Activated naive CD4-positive, alpha-beta T cell treated with anti-CD3 and anti-CD28 coated beads, Interleukin-2, amount 10 ng/mL, durations not matched to agents 7 days and 5 days (primary cell): ENCODE data around the gene EMSY.

ENCODE experiments used
- CTCF ChIA-PET: fragments of 350-600 bp; sonication (Branson Sonifier 250); formaldehyde crosslinking; loops from one replicate; lab custom pipeline; 2021; ENCODE audit warnings: antibody characterized with exemption; lab: Charles Lee
- DNase-seq: peaks from one replicate; pipeline ENCODE4 v3.0.0-alpha.2; 2020
- H3K27ac Mint-ChIP-seq: one replicate; pipeline ENCODE4 v1.8.0; 2021; ENCODE audit warnings: mild to moderate bottlenecking, moderate library complexity, mixed read lengths
- H3K27me3 Mint-ChIP-seq: one replicate; pipeline ENCODE4 v1.8.0; 2021; ENCODE audit warnings: mild to moderate bottlenecking, mixed read lengths
- H3K36me3 Mint-ChIP-seq: one replicate; pipeline ENCODE4 v1.8.0; 2021; ENCODE audit warnings: mixed read lengths
- H3K4me1 Mint-ChIP-seq: one replicate; pipeline ENCODE4 v1.8.0; 2021; ENCODE audit warnings: mixed read lengths
- H3K4me3 Mint-ChIP-seq: one replicate; pipeline ENCODE4 v1.8.0; 2021; ENCODE audit warnings: mild to moderate bottlenecking, moderate library complexity, mixed read lengths
- H3K9me3 Mint-ChIP-seq: one replicate; pipeline ENCODE4 v1.8.0; 2021; ENCODE audit warnings: mixed read lengths

Gene EMSY

DNA sequence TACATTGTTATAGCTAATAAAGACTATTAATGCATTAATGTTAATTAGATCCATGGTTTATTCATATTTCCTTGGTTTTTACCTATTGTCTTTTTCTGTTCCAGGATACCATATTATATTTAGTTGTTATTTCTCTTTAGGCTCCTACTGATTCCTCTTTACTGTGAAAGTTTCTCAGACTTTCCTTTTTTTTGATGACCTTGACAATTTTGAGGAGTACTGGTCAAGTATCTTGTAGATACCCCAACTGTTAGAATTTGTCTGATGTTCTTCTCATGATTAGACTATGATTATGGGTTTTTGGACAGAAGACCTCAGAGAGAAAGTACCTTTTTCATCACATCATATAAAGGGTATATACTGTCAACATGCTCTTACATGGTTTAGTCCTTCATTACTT is 26.6 kb downstream of the EMSY start:
- Mint-ChIP-seq H3K27ac (no peak overlapping the region), H3K36me3 (peaks cover 39% of the 10 kb centered on the region)
- CTCF ChIA-PET: no interaction called here

DNA sequence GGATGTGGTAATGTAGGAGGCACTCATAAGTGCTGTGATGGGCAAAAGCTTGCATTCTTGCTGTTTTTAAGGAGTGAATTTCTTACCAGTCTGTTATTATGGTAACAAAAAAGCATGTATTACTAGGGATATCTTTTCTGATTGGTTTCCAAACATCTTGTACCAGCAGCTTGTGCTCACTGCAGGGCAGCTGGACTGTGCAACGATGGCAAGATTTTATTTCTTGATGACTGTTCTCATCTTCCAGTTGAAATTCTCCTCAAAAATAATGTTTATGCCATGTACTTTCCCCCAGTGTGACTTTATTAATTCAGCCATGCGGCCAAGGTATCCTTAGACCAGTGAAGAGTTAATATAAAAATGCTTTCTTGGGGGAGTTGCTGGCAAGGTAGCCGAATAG is 35.4 kb downstream of the EMSY start:
- Mint-ChIP-seq H3K36me3 (peaks cover 55% of the 10 kb centered on the region), H3K9me3 (peaks cover 19% of the 10 kb centered on the region), H3K27me3 (no peaks in the 10 kb centered on the region), H3K27ac (no peak overlapping the region), H3K4me3 (no peak overlapping the region), H3K4me1 (peaks cover 19% of the 10 kb centered on the region)
- CTCF ChIA-PET: no interaction called here
- no peak for DNase-seq

More for the DNA sequence above, 26.6 kb downstream of the EMSY start:
- no peak for DNase-seq
- Mint-ChIP-seq H3K4me3 (no peak overlapping the region), H3K9me3 (no peaks in the 10 kb centered on the region), H3K4me1 (no peaks in the 10 kb centered on the region), H3K27me3 (no peaks in the 10 kb centered on the region)

DNA sequence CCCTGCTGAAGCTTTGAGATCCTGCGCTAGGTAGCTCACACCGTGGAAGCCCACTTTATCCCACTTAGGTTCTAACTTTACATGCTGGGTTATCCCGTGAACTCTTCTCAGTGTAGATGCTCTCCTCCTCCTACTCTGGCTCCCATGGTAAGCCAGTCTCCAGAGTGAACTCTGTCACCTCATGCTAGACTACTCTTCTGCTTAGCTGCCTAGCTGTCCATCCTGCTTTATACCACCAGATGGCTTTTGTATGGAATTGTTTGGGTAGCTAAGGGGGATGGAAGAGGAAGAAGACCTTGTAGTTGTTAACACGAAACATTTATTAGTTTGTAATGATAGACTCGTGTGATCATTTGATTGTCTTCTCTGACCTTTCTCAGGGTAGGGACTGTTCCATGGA is 46.8 kb downstream of the EMSY start:
- no peak for DNase-seq
- Mint-ChIP-seq H3K27ac (no peak overlapping the region), H3K9me3 (no peaks in the 10 kb centered on the region), H3K4me1 (no peaks in the 10 kb centered on the region), H3K27me3 (no peaks in the 10 kb centered on the region), H3K4me3 (no peak overlapping the region), H3K36me3 (peaks cover 7% of the 10 kb centered on the region)
- CTCF ChIA-PET: no interaction called here

DNA sequence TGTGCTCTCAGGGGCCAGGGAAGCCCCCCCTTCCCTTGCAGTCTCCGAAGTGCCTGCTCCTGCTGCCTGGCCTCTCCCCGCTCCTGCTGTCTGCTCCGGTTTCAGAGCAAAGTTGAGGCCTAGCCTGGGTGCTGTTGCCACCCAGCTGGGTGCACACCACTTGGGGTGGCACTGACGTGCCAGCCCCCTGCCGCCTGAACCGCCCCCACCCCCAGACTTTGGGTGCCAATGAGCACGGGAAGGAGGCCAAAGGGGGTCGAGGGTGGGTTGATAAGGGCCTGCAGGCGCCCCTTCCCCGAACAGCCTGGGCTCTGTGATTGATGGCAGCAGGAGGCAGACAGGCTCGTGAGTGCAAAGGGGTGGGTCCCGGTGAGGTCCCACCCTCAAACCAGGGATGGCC is 48.2 kb downstream of the EMSY start:
- no peak for DNase-seq
- Mint-ChIP-seq H3K27ac (no peak overlapping the region), H3K27me3 (no peaks in the 10 kb centered on the region), H3K36me3 (peaks cover 14% of the 10 kb centered on the region), H3K9me3 (no peaks in the 10 kb centered on the region), H3K4me1 (no peaks in the 10 kb centered on the region), H3K4me3 (no peak overlapping the region)
- CTCF ChIA-PET: no interaction called here

DNA sequence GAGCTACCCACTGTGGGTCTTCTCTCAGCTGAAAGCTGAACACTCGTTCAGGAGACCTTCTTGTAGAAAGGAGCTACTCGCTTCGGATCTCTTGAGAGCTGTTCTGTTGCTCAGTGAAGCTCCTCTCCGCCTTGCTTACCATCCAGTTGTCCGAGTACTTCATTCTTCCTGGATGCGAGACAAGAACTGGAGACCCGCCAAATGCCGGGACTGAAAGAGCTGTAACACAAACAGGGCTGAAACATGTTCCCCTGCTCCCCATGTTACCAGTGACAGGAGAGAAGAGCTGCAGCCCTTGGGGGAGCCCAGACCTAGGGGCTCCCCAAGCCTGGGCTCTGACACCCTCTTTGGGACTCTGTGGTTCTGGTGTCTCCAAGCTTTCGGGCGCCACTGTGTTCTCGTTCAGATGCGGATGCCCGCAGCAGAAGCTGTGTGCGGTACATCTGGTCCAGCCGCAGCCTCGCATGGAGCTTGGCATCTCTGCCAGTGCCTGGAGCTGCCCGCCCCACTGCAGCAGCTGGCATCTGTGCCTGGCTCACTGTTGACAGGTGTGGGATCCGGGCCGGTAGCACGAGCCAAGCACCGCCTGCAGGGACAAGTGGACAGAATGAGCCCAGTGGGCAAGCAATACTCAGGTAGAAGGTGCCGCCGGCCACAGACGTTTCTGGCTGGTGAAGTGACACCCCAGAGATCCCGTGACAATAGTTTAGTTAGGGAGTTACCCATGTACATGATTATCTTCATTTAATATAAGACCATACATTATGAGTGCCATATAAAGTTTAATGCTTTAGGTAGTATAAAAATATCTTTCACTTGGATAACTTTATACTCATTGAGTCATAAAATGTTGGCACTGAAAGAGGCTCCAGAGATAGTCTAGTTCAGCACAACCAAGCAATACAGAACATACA is 49.1 kb downstream of the EMSY start:
- Mint-ChIP-seq H3K9me3 (no peaks in the 10 kb centered on the region), H3K4me1 (no peaks in the 10 kb centered on the region), H3K27me3 (no peaks in the 10 kb centered on the region), H3K36me3 (peaks cover 18% of the 10 kb centered on the region), H3K27ac (no peak overlapping the region), H3K4me3 (no peak overlapping the region)
- CTCF ChIA-PET: no interaction called here
- no peak for DNase-seq

DNA sequence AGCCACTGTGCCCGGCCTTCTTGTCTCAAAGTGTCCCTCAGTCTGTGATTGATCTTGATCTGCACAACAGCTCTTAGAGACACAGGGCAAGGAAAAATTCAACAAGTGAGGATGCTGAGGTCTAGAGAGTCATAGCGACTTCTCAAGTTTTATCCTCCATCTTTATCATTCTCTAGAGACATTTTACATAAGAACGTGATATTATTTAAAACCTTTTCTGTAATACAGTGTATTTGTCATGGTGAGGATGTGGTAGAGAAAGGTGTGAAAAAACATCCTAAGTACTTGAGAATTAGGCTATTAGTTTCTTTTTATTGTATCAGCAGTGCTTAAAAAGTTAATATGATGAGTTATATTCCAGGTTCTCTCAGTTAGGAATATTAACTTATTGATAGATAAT is 50.2 kb downstream of the EMSY start:
- Mint-ChIP-seq H3K27ac (no peak overlapping the region), H3K9me3 (no peaks in the 10 kb centered on the region), H3K36me3 (peaks cover 22% of the 10 kb centered on the region), H3K4me3 (no peak overlapping the region), H3K4me1 (no peaks in the 10 kb centered on the region), H3K27me3 (no peaks in the 10 kb centered on the region)
- CTCF ChIA-PET: no interaction called here
- DNase-seq: no peak

DNA sequence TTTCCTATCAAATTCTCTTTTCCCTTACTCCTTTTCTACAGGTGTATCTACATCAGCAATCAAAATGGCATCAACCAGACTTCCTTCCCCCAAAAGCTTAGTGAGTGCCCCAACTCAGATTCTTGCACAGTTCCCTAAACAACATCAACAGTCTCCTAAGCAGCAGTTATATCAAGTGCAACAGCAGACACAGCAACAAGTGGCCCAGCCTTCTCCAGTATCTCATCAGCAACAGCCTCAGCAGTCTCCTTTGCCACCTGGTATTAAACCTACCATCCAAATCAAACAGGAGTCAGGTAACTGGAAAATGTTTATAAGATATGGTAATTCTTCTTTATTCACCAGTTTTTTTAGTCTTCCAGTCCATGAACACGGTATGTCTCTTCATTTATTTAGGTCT is 51.4 kb downstream of the EMSY start:
- H3K4me1 Mint-ChIP-seq: no peaks in the 10 kb centered on the region
- H3K36me3 Mint-ChIP-seq: peaks cover 31% of the 10 kb centered on the region
- no peak for DNase-seq
- H3K9me3 Mint-ChIP-seq: peaks cover 4% of the 10 kb centered on the region
- H3K27ac Mint-ChIP-seq: no peak overlapping the region
- CTCF ChIA-PET: no interaction called here
- no peak overlapping the region for H3K4me3 Mint-ChIP-seq
- H3K27me3 Mint-ChIP-seq: no peaks in the 10 kb centered on the region

DNA sequence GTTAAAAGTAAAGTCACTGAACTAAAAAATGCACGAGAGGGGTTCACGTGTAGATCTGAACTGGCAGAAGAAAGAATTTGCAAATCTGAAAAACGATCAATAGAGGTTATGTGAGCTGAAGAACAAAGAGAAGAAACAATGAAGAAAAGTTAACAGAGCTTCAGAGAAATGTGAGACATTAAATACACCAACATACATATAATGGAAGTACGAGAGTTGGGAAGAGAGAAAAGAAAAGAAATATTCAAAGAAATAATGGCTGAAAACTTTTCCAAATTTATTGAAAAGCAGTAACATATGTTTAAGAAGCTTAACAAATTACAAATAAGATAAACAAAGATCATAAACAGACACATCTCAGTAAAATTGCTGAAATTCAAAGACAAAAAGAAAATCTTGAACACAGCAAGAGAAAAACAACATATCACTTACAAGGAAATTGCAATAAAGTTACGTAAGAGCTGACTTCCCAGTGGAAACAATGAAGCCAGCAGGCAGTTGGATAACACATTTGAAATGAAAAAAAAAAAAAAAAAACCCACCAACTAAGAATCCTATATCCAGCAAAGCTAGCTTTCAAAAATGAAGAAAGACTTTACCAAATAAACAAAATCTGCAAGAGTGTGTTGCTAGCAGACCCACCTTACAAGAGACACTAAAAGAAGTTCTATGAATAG is 56.8 kb downstream of the EMSY start:
- Mint-ChIP-seq H3K9me3 (peaks cover 8% of the 10 kb centered on the region), H3K4me1 (no peaks in the 10 kb centered on the region), H3K4me3 (no peak overlapping the region), H3K27me3 (no peaks in the 10 kb centered on the region), H3K36me3 (peaks cover 47% of the 10 kb centered on the region), H3K27ac (no peak overlapping the region)
- no peak for DNase-seq
- CTCF ChIA-PET: no interaction called here

DNA sequence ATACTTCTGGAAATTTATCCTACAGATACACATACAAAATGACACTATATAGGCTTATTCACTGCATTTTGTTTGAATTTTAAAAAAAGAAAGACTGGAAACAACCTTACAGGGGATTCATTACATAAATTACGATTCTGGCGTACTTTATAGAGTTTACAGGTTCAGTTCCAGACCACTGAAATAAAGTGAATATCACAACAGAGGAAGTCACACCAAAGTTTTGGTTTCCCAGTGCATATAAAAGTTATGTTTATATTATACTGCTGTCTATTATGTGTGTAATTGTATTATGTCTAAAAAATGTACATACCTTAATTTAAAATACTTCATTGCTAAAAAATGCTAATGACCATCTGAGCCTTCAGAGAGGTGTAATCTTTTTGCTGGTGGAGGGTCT is 62.0 kb downstream of the EMSY start:
- no peak overlapping the region for H3K27ac Mint-ChIP-seq
- no peak overlapping the region for H3K4me3 Mint-ChIP-seq
- CTCF ChIA-PET: no interaction called here
- no peaks in the 10 kb centered on the region for H3K27me3 Mint-ChIP-seq
- no peaks in the 10 kb centered on the region for H3K9me3 Mint-ChIP-seq
- no peak for DNase-seq
- peaks cover 25% of the 10 kb centered on the region for H3K36me3 Mint-ChIP-seq
- no peaks in the 10 kb centered on the region for H3K4me1 Mint-ChIP-seq

DNA sequence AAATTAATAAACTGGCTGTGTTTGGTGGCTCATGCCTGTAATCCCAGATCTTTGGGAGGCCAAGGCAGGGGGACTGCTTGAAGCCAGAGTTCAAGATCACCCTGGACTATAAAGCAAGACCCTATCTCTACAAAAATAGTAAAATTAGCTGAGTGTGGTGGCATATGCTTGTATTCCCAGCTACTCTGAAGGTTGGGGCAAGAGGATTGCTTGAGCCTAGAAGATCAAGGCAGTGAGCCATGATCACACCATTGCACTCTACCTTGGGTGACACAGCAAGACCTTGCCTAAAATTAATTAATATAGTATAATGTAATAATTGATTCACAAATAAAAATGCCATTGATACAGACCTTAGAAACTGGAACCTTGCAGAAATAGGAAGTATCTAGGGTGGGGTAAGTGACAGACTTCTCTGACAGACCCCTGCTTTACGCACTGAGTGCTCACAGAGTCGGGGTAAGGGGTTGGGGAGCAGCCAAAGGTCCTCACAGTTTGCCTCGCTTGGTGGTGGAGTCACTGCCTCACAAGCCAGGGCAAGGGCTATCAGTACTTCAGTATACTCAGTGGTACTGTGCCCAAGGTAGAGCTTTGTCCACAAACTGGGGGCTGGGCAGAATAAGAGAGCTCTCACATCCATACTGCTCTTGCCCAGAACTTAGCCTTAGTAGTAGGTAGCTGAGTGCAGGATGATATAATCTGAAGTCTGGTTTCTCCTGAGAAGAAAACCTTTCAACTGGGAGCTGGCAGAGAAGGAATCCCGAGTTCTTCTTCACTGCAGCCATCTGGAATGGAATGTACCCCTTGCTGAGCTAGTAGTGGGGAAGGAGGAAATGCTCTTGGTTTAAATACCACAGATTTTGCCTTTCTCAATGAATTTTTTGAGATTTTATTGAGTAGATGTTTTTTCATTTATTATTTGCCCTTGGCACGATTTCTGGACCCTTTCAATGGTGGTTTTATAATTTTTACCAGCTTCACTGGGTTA is 65.5 kb downstream of the EMSY start:
- Mint-ChIP-seq H3K36me3 (peaks cover 12% of the 10 kb centered on the region), H3K4me3 (no peak overlapping the region), H3K27me3 (no peaks in the 10 kb centered on the region), H3K9me3 (no peaks in the 10 kb centered on the region), H3K27ac (no peak overlapping the region), H3K4me1 (no peaks in the 10 kb centered on the region)
- CTCF ChIA-PET: interaction anchor here (1.0 to 3.5 kb wide), 2 partner anchors 193 to 303 kb away, joined by 3 to 15 read pairs; partner anchors contain the start of gene WNT11
- DNase-seq: no peak

DNA sequence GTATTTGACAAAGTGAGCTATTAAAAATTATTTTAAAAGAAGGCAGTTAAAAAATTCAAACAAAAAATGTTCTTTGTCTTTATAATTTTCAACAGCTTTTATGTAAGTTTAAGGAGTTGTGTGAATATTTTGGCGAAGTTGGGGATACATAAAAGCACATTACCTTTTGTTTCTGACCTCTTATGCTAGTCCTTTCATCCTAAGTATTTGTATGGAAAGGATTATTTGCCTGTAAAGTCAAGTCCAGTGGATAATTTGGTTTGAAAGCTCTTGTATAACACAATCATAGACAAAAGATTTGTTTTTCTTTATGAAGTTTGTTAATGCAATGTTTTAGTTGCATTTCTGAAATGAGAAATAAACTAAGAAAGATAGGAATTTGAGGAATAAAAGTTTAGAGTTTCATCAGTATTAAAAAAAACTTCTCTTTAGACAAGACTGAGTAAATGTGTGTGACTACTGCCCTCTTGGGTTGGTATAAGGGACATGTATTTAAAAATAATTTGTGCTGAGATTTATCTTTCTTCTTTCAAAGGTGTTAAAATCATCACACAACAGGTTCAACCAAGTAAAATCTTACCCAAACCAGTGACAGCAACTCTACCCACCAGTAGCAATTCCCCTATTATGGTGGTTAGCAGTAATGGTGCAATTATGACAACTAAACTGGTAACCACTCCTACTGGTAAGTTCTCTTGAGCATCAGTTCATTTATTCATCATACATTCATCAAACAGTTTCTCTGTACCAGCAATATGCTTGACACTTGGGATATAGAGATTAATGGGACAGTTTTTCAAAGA is 68.2 kb downstream of the EMSY start:
- Mint-ChIP-seq H3K36me3 (peaks cover 9% of the 10 kb centered on the region), H3K27ac (no peak overlapping the region), H3K9me3 (no peaks in the 10 kb centered on the region), H3K4me3 (no peak overlapping the region), H3K4me1 (no peaks in the 10 kb centered on the region), H3K27me3 (no peaks in the 10 kb centered on the region)
- CTCF ChIA-PET: interaction anchor here (0.5 to 3.5 kb wide), 3 partner anchors 108 to 632 kb away, joined by 3 to 15 read pairs (median 4); partner anchors contain the start of gene WNT11
- DNase-seq: no peak

DNA sequence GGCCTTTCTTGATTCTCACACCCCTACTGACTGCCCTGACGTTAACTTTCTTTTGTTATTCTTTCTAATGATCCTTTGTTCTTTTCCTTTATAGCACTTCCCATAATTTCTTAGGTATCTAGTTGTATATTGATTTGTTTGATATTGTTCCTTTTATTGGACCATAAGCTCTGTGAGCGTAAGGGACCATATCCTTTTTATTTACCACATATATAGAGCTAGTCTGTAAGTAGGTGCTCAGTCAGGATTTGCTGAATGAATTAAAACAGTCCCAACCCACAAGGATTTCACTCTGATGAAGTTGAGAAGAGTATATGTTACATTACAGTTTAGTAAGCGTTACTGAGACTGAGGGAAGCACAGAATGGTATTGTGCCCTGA is 68.8 kb downstream of the EMSY start:
- no peaks in the 10 kb centered on the region for H3K9me3 Mint-ChIP-seq
- CTCF ChIA-PET: interaction anchor here (3.5 kb wide), 1 partner anchor 306 kb away, joined by 15 read pairs; the partner anchor contains the start of gene WNT11
- H3K36me3 Mint-ChIP-seq: peaks cover 6% of the 10 kb centered on the region
- H3K4me3 Mint-ChIP-seq: no peak overlapping the region
- H3K4me1 Mint-ChIP-seq: no peaks in the 10 kb centered on the region
- DNase-seq: no peak
- no peak overlapping the region for H3K27ac Mint-ChIP-seq
- H3K27me3 Mint-ChIP-seq: no peaks in the 10 kb centered on the region

DNA sequence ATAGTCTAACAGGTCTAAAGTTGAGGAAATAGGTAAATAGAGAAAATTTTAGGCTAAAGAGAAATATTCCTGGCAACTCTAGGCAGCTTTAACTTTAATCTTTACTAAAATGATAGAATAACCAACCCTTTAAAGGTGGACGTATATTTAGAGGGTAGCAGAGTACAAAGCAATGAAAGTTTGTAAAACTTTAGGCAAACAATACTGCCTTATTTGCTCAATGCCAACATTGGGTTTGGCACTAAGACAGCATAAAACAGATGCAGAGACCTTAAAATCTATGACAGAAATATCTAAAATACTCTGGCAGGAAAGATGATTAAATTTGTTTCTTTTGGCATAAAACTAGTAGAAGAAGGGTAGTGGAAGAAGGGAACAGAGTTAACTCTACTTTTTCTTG is 70.7 kb downstream of the EMSY start:
- no peaks in the 10 kb centered on the region for H3K9me3 Mint-ChIP-seq
- H3K4me3 Mint-ChIP-seq: no peak overlapping the region
- no peaks in the 10 kb centered on the region for H3K27me3 Mint-ChIP-seq
- H3K27ac Mint-ChIP-seq: no peak overlapping the region
- DNase-seq: no peak
- peaks cover 1% of the 10 kb centered on the region for H3K36me3 Mint-ChIP-seq
- no peaks in the 10 kb centered on the region for H3K4me1 Mint-ChIP-seq
- CTCF ChIA-PET: no interaction called here
